B cell (primary cell): Measurements from ENCODE around the gene C1QTNF12. TPM values are rescaled to one million over a fixed set of nuclear protein-coding genes. Genes with fewer than 3 reads are reported as not detected.

ENCODE experiments used
- ATAC-seq: fragments of 200-7000 bp; cut with Tn5 transposase; one replicate; pipeline ENCODE4 v1.10.0; 2021; ENCODE audit warnings: low read depth, mild to moderate bottlenecking, moderate number of reproducible peaks, moderate library complexity
- CTCF ChIA-PET: fragments of 350-600 bp; sonication (Branson Sonifier 250); formaldehyde crosslinking; loops from one replicate; lab custom pipeline; 2021; ENCODE audit warnings: antibody characterized with exemption, inconsistent platforms; lab: Charles Lee
- POLR2A ChIA-PET: fragments of 350-600 bp; sonication (Branson Sonifier 250); formaldehyde crosslinking; loops from one replicate; lab custom pipeline; 2021; ENCODE audit warnings: antibody characterized with exemption; lab: Charles Lee
- DNase-seq: peaks from one replicate; pipeline ENCODE4 v3.0.0; 2013
- H2AFZ ChIP-seq: 2 replicates; pipeline ENCODE4 v1.6.1; 2012; ENCODE audit warnings: mild to moderate bottlenecking, low read depth, low read length; ENCODE audit not compliant: insufficient read depth, poor library complexity, severe bottlenecking
- H3K27ac ChIP-seq, 2 donors: 1 replicate in 1 of 2; 2 replicates in 1 of 2; pipeline ENCODE4 v1.5.1; 2012 to 2013; ENCODE audit warnings: low read length in 2 of 2, mild to moderate bottlenecking in 2 of 2, moderate library complexity in 1 of 2
- H3K27me3 ChIP-seq, 4 experiments: fragments of 200-600 bp in 1 of 4; sonication (generic) in 1 of 4; replicated peaks in 1 of 4; 1 replicate in 2 of 4; 2 replicates in 2 of 4; pipeline versions ENCODE4 v1.6.1 to v1.7.0; 2013 to 2016; ENCODE audit warnings: low read length in 3 of 4, mild to moderate bottlenecking in 2 of 4, mixed read lengths in 1 of 4, moderate library complexity in 1 of 4; ENCODE audit not compliant: insufficient read depth in 4 of 4, control insufficient read depth in 3 of 4; ENCODE audit errors: control extremely low read depth in 1 of 4
- H3K36me3 ChIP-seq, 2 experiments: replicated peaks in 1 of 2; 1 replicate in 1 of 2; 2 replicates in 1 of 2; pipeline versions ENCODE4 v1.6.1 to v1.7.1; 2013; ENCODE audit warnings: low read length in 1 of 2; ENCODE audit not compliant: insufficient read depth in 2 of 2, control insufficient read depth in 1 of 2; ENCODE audit errors: control extremely low read depth in 1 of 2, extremely low read depth in 1 of 2
- H3K4me1 ChIP-seq, 2 donors: fragments of 200-600 bp in 1 of 2; sonication (generic) in 1 of 2; 1 replicate in 1 of 2; 2 replicates in 1 of 2; pipeline versions ENCODE4 v1.5.1 to v1.6.1; 2013 to 2017; ENCODE audit warnings: low read length in 2 of 2; ENCODE audit not compliant: control insufficient read depth in 2 of 2, insufficient read depth in 2 of 2
- H3K4me2 ChIP-seq: replicated peaks from 2 replicates; pipeline ENCODE3; 2012; ENCODE audit warnings: mild to moderate bottlenecking, low read depth, low read length; ENCODE audit not compliant: poor library complexity, severe bottlenecking
- H3K4me3 ChIP-seq, 5 experiments: fragments of 200-600 bp in 1 of 5; sonication (generic) in 1 of 5; 1 replicate in 3 of 5; 2 replicates in 2 of 5; pipeline versions ENCODE4 v1.5.1 to v1.7.0; 2011 to 2016; ENCODE audit warnings: low read length in 4 of 5, mild to moderate bottlenecking in 4 of 5, low read depth in 2 of 5, control low read depth in 1 of 5, moderate library complexity in 1 of 5; ENCODE audit not compliant: insufficient read depth in 1 of 5; ENCODE audit errors: control extremely low read depth in 1 of 5, extremely low read depth in 1 of 5
- H3K79me2 ChIP-seq: fragments of 200-600 bp; sonication (generic); one replicate; pipeline ENCODE4 v1.6.0; 2016; ENCODE audit warnings: low read length; ENCODE audit not compliant: control insufficient read depth, insufficient read depth
- H3K9ac ChIP-seq: fragments of 200-600 bp; sonication (generic); 2 replicates; pipeline ENCODE4 v1.6.1; 2017; ENCODE audit warnings: mild to moderate bottlenecking, low read length, moderate library complexity
- H3K9me3 ChIP-seq, 3 donors: one replicate each; pipeline versions ENCODE4 v1.6.1 to v1.7.1; 2013; ENCODE audit warnings: low read length in 2 of 3; ENCODE audit not compliant: control insufficient read depth in 2 of 3, insufficient read depth in 1 of 3; ENCODE audit errors: control extremely low read depth in 1 of 3
- H4K20me1 ChIP-seq: 2 replicates; pipeline ENCODE4 v1.6.0; 2012; ENCODE audit warnings: mild to moderate bottlenecking, low read length; ENCODE audit not compliant: insufficient read depth, control insufficient read depth, poor library complexity, severe bottlenecking
- H3K27ac Mint-ChIP-seq: one replicate; pipeline ENCODE4 v1.8.0; 2021; ENCODE audit warnings: mixed read lengths
- H3K27me3 Mint-ChIP-seq: one replicate; pipeline ENCODE4 v1.8.0; 2021; ENCODE audit warnings: mixed read lengths
- H3K4me1 Mint-ChIP-seq: one replicate; pipeline ENCODE4 v1.8.0; 2021; ENCODE audit warnings: mixed read lengths
- H3K4me3 Mint-ChIP-seq: one replicate; pipeline ENCODE4 v1.8.0; 2021; ENCODE audit warnings: mixed read lengths
- H3K9me3 Mint-ChIP-seq: one replicate; pipeline ENCODE4 v1.8.0; 2022; ENCODE audit warnings: mixed read lengths; ENCODE audit not compliant: insufficient read depth
- CTCF ChIP-seq: fragments of 200-600 bp; IDR thresholded peaks from one replicate; pipeline ENCODE4 v1.8.0; 2022; ENCODE audit warnings: antibody characterized with exemption, mild to moderate bottlenecking
- EZH2 ChIP-seq: IDR thresholded peaks from 2 replicates; pipeline ENCODE4 v1.6.1; 2012; ENCODE audit warnings: borderline replicate concordance, low read depth, mild to moderate bottlenecking, moderate library complexity, low read length; ENCODE audit not compliant: insufficient read depth, poor library complexity, severe bottlenecking
- WGBS: methylation state at CpG from one replicate; pipeline ENCODE4 v1.1.5; 2013; ENCODE audit warnings: missing lambda C conversion rate; ENCODE audit not compliant: insufficient coverage; 5-methylcytosine and 5-hydroxymethylcytosine counted together
- intact Hi-C: fragments of 100-400 bp; cut with micrococcal nuclease; formaldehyde crosslinking; loops from one replicate; pipeline ENCODE4 v1.10.0; 2022
- polyA plus RNA-seq: library from polyadenylated mRNA; depleted of rRNA; stranded (reverse); fragments of >200 nt; gene quantifications from 2 replicates; pipeline ENCODE4 v1.2.3, GENCODE V29; 2012
- total RNA-seq, 2 donors: library from RNA; stranded (reverse); fragments of 120-200 nt in 1 of 2; gene quantifications; 1 replicate in 1 of 2; 2 replicates in 1 of 2; pipeline versions ENCODE4 v1.2.3 to v1.2.4, GENCODE V29; 2013 to 2022

Gene C1QTNF12
- total and polyA plus RNA-seq, 2 donors (not counting 1 experiment from before 2014, with no cell fraction given) = 1.2 to 3.2 TPM

DNA sequence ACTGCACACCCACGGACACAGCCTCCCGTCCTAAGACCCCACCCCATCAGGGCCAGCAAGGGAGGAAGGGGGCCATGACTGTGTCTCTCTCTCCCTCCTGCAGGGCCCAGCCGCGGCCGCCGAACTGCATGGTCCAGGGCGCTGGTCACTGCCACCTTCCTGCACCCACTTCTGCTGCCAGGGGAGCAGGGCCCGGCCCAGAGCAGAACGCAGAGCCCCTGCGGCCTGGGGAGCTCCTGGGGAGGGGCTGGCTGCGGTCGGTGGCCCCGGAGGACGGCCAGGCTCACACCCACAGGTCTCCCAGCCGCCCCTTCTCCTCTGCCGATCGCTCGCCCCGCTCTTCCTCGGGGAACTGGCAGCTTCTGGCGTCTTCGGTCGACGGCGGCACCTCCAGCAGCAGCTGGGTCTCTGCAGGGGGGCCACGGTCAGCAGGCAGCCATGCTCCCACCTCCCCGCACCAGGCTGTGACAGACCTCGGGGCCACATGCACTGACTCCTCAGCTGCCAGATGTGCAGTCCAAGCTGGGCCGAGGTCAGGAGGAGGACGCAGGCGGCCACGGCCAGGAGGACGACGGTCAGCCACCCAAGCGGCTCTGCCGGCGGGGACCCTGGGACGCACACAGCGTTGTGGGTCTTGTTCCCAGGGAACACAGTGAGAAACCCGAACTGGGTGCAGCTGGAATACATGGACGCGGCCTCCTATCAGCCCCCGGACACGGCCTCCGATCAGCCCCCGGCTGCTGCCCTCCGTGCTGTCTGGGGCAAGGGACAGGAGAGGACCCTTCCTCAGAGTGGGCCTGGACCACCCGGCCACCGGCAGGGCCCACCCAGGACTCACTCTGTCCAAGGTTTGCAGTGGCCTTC lies 42.7 kb downstream of the C1QTNF12 start:
- Mint-ChIP-seq H3K27me3 (peaks cover 7% of the 10 kb centered on the region), H3K9me3 (no peaks in the 10 kb centered on the region), H3K4me3 (no peak overlapping the region), H3K27ac (peak overlapping the region; percentile 37), H3K4me1 (peaks cover 27% of the 10 kb centered on the region)
- intact Hi-C loops = loop anchor here (10.0 kb wide), 1 partner anchor 169 kb away; no protein-coding TSS in a partner anchor
- Histone ChIP-seq H3K9ac (no peak overlapping the region), H4K20me1 (no peaks in the 10 kb centered on the region), H3K79me2 (no peaks in the 10 kb centered on the region), H3K27me3 (peaks cover 0 to 41% (median 14%) of the 10 kb centered on the region in 4 experiments), H3K36me3 (no peaks in the 10 kb centered on the region), H3K4me3 (no peak overlapping the region), H3K9me3 (peaks cover 0 to 23% (median 0%) of the 10 kb centered on the region in 3 donors), H3K4me1 (peaks cover 42 to 44% of the 10 kb centered on the region in 2 donors), H3K4me2 (no peak overlapping the region), H2AFZ (no peak overlapping the region), H3K27ac (no peak overlapping the region)
- ChIA-PET POLR2A (no interaction called here), CTCF (no interaction called here)
- no peak for TF ChIP-seq EZH2
- TF ChIP-seq CTCF = no peak
- peak; percentile 40 for DNase-seq
- no peak for ATAC-seq
- WGBS = 91% methylated on average over 49 of the region's 49 CpGs
